ENCODE results near the gene ANKRD23. TPM values are rescaled to one million over a fixed set of nuclear protein-coding genes. Genes with fewer than 3 reads are reported as not detected.

ANKRD23 gene
- total RNA-seq, 1 experiment from 2014 or later, result 8.9 TPM

DNA sequence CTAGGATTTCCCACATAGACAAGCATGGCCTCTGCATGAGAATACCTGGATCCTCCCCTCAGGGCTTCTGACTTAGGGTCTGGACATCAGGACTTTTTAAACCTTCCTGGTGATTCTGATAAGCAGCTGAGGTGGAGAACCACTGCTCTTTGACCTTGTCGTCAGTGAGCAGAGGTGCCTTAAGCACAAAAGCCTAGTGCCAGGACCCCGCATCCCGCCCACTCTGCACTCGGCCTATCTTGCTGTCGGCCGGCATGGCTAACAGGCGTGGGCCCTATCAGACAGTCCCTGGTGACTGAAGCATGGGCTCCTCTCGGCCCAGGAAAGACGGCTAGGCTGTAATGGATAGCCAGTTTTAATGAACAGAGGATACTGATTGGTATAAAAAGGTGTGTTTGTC is 6.2 kb downstream of the ANKRD23 start:
- no peak overlapping the region for H2AFZ ChIP-seq
- peaks cover 15% of the 10 kb centered on the region for H3K4me1 ChIP-seq (replicated peaks; ENCODE audit: insufficient read depth)
- H3K9me2 ChIP-seq (ENCODE audit: insufficient read depth), result no peaks in the 10 kb centered on the region
- peaks cover 15% of the 10 kb centered on the region for H3K36me3 ChIP-seq (ENCODE audit: low read depth)
- no peaks in the 10 kb centered on the region for H3K9me3 ChIP-seq (ENCODE audit: insufficient read depth, low read depth)
- ChIA-PET CTCF (no interaction called here), POLR2A (ENCODE audit: unreplicated experiment) (no interaction called here)
- TF ChIP-seq, protein P1, sequence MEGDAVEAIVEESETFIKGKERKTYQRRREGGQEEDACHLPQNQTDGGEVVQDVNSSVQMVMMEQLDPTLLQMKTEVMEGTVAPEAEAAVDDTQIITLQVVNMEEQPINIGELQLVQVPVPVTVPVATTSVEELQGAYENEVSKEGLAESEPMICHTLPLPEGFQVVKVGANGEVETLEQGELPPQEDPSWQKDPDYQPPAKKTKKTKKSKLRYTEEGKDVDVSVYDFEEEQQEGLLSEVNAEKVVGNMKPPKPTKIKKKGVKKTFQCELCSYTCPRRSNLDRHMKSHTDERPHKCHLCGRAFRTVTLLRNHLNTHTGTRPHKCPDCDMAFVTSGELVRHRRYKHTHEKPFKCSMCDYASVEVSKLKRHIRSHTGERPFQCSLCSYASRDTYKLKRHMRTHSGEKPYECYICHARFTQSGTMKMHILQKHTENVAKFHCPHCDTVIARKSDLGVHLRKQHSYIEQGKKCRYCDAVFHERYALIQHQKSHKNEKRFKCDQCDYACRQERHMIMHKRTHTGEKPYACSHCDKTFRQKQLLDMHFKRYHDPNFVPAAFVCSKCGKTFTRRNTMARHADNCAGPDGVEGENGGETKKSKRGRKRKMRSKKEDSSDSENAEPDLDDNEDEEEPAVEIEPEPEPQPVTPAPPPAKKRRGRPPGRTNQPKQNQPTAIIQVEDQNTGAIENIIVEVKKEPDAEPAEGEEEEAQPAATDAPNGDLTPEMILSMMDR (conservative IDR thresholded peaks at IDR 0.05), result no peak
- TF ChIP-seq EZH2 (IDR thresholded peaks at IDR 0.05; ENCODE audit: low read depth), result no peak
- H4K20me1 ChIP-seq (ENCODE audit: insufficient read depth), result no peaks in the 10 kb centered on the region
- peaks cover 14% of the 10 kb centered on the region for H3F3A ChIP-seq (ENCODE audit: insufficient read depth, low read depth)
- no peaks in the 10 kb centered on the region for H3K79me2 ChIP-seq (ENCODE audit: low read depth)
- DNase-seq, result no peak
- no peak overlapping the region for H3K4me2 ChIP-seq
- H3K27me3 ChIP-seq (ENCODE audit: insufficient read depth, low read depth), result no peaks in the 10 kb centered on the region
- BruUV-seq (replicated peaks), result no TSS peak
- no peak overlapping the region for H3K27ac ChIP-seq
- intact Hi-C loops (cut with micrococcal nuclease; ENCODE audit: unreplicated experiment), result no loop called here
- H3K4me3 ChIP-seq, result no peak overlapping the region

DNA sequence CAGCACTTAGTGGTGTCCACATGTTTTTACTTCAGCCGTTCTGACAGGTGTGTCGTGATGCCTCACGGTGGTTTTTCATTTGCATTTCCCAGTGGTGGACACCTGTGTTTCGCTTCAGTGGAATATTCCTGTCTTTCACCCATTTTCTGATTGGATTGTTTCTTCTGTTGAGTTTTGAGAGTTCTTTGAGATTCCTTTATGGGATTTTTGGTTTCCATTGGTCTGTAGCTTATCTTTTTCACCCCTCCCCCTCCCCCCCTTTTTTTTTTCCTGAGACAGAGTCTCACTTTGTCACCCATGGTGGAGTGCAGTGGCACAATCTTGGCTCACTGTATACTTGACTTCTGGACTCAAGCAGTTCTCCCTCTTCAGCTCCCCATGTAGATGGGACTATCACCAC is 8.0 kb downstream of the ANKRD23 start:
- TF ChIP-seq EZH2 (IDR thresholded peaks at IDR 0.05; ENCODE audit: low read depth), result no peak
- TF ChIP-seq, protein P1 (conservative IDR thresholded peaks at IDR 0.05), result no peak
- POLR2A ChIA-PET (ENCODE audit: unreplicated experiment), result no interaction called here
- no peaks in the 10 kb centered on the region for H3K9me3 ChIP-seq (ENCODE audit: insufficient read depth, low read depth)
- no TSS peak for BruUV-seq (replicated peaks)
- H4K20me1 ChIP-seq (ENCODE audit: insufficient read depth), result no peaks in the 10 kb centered on the region
- no peak overlapping the region for H3K4me2 ChIP-seq
- peaks cover 31% of the 10 kb centered on the region for H3F3A ChIP-seq (ENCODE audit: insufficient read depth, low read depth)
- H3K4me1 ChIP-seq (replicated peaks; ENCODE audit: insufficient read depth), result peaks cover 25% of the 10 kb centered on the region
- H3K4me3 ChIP-seq, result no peak overlapping the region
- H3K9me2 ChIP-seq (ENCODE audit: insufficient read depth), result no peaks in the 10 kb centered on the region
- intact Hi-C loops (cut with micrococcal nuclease; ENCODE audit: unreplicated experiment), result no loop called here
- DNase-seq, result no peak
- CTCF ChIA-PET, result interaction anchor here (0.6 kb wide), 1 partner anchor 117 kb away, joined by 4 read pairs; no protein-coding TSS in a partner anchor
- H2AFZ ChIP-seq, result no peak overlapping the region
- no peaks in the 10 kb centered on the region for H3K79me2 ChIP-seq (ENCODE audit: low read depth)
- peaks cover 15% of the 10 kb centered on the region for H3K36me3 ChIP-seq (ENCODE audit: low read depth)
- H3K27me3 ChIP-seq (ENCODE audit: insufficient read depth, low read depth), result no peaks in the 10 kb centered on the region
- H3K27ac ChIP-seq, result no peak overlapping the region

DNA sequence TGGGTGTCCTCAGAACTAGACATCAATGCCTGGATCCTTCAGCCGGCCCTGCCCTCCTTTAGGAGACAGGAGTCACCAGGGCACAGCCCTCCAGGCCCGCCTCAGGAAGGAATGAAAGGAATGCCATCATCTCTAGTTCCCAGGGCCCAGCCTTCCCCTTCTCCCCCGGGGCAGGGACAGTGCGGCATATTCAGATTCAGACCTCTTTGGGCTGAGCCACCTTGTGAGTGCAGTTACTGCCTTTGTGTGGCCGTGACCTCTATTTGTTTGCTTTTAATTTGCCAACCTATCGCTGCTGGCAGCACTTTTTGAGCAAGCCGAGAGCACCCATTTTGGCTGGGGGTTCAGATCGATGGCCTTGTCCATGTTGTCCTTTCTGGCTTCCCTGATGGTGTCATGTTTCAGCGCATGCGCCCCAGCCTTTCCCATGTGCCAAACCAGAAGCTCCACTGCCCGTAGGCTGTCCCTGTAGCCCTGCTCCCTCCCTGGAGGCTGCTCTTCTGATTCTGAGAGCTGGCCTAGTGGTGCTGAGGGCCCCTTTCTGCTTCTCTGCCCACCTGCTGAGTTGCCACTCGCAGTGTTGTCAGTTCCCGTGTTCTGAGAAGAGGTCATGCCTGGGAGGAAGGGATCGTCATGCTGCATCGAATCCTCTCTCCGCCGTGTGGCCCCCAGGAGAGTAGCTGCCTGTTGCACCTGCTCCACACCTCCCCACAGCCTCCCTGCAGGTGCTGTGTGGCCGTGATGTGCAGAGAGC is 10.9 kb downstream of the ANKRD23 start:
- ChIA-PET CTCF (interaction anchor here (0.5 to 0.6 kb wide), 5 partner anchors 25 to 659 kb away, joined by 3 to 11 read pairs (median 9); partner anchors contain the start of gene ANKRD39), POLR2A (ENCODE audit: unreplicated experiment) (interaction anchor here (0.5 to 0.7 kb wide), 8 partner anchors 10 to 754 kb away, joined by 4 to 15 read pairs (median 9); no protein-coding TSS in a partner anchor)

More for the DNA sequence above, 10.9 kb downstream of the ANKRD23 start:
- no peaks in the 10 kb centered on the region for H3K9me2 ChIP-seq (ENCODE audit: insufficient read depth)
- H3K4me3 ChIP-seq, result peak overlapping the region; percentile 30; the same call in 1 of the 2 replicates
- H3K4me1 ChIP-seq (replicated peaks; ENCODE audit: insufficient read depth), result peaks cover 25% of the 10 kb centered on the region
- no peaks in the 10 kb centered on the region for H3K27me3 ChIP-seq (ENCODE audit: insufficient read depth, low read depth)
- peak overlapping the region; percentile 72 for H3K4me2 ChIP-seq
- intact Hi-C loops (cut with micrococcal nuclease; ENCODE audit: unreplicated experiment), result loop anchor here (1.0 to 2.0 kb wide), 2 partner anchors 17 to 26 kb away; partner anchors contain the start of genes ANKRD39 and CNNM3
- no peaks in the 10 kb centered on the region for H3K9me3 ChIP-seq (ENCODE audit: insufficient read depth, low read depth)
- H2AFZ ChIP-seq, result peak overlapping the region; percentile 75
- TF ChIP-seq, protein P1 (conservative IDR thresholded peaks at IDR 0.05), result no peak
- no peak for TF ChIP-seq EZH2 (IDR thresholded peaks at IDR 0.05; ENCODE audit: low read depth)
- DNase-seq, result peak; percentile 90 to 94
- TSS peak; percentile 20 for BruUV-seq (replicated peaks)
- H3K27ac ChIP-seq, result peak overlapping the region; percentile 86
- peaks cover 15% of the 10 kb centered on the region for H3K36me3 ChIP-seq (ENCODE audit: low read depth)
- H3K79me2 ChIP-seq (ENCODE audit: low read depth), result no peaks in the 10 kb centered on the region
- no peaks in the 10 kb centered on the region for H4K20me1 ChIP-seq (ENCODE audit: insufficient read depth)
- H3F3A ChIP-seq (ENCODE audit: insufficient read depth, low read depth), result peaks cover 34% of the 10 kb centered on the region
